ENCODE data around the gene PPIL4.

Gene PPIL4

DNA sequence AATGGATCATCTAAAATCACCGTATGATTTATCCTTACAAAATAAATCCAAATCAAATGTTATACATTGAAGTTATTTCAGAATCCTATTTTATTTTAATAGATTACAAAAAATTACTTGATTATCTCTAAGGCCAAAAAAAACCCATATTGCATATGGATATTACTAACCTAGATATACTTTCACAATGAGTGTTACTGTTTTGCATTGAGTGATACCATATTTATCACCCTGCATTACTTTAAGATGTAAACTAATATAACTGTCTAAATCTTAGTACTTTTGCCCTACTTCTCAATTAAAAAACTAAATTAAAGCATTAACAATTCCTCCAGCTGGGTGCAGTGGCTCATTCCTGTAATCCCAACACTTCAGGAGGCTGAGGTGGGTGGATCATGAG lies 11.1 kb downstream of the PPIL4 start:
- H2AK5ac ChIP-seq (ENCODE audit: low read depth, low read length): no peak overlapping the region
- no peak for DNase-seq (ENCODE audit: low spot score)
- H2BK12ac ChIP-seq (ENCODE audit: low read length): no peak overlapping the region
- H3K4me1 ChIP-seq (ENCODE audit: control insufficient read depth in 2 of 2, insufficient read depth in 1 of 2, low read depth in 1 of 2, low read length in 2 of 2): no peaks in the 10 kb centered on the region
- H3K9ac ChIP-seq (ENCODE audit: low read depth, low read length, poor library complexity): no peak overlapping the region
- no peaks in the 10 kb centered on the region for H3K27me3 ChIP-seq (ENCODE audit: control insufficient read depth in 3 of 3, insufficient read depth in 3 of 3, low read depth in 1 of 3, low read length in 3 of 3)
- H3K36me3 ChIP-seq (replicated peaks in 1 of 2; ENCODE audit: control insufficient read depth in 2 of 2, insufficient read depth in 2 of 2, low read length in 2 of 2): peaks cover 20 to 94% of the 10 kb centered on the region in 2 donors
- H3K23ac ChIP-seq (ENCODE audit: low read depth, low read length, poor library complexity): no peak overlapping the region
- no peak overlapping the region for H3K27ac ChIP-seq (replicated peaks; ENCODE audit: low read length)
- H4K8ac ChIP-seq (ENCODE audit: low read depth, low read length): no peak overlapping the region
- no peak overlapping the region for H2BK15ac ChIP-seq (ENCODE audit: low read length)
- H2BK5ac ChIP-seq (ENCODE audit: low read length): no peak overlapping the region
- H3K79me1 ChIP-seq (ENCODE audit: low read depth, low read length): no peaks in the 10 kb centered on the region
- no peak overlapping the region for H3K14ac ChIP-seq (ENCODE audit: low read length)
- H4K91ac ChIP-seq (ENCODE audit: low read depth, low read length, poor library complexity): no peak overlapping the region
- no CpG with 5 or more reads among the region's 1 CpG for WGBS, 2 donors (ENCODE audit: extremely low coverage in 2 of 2, insufficient read length in 2 of 2, insufficient replicate concordance in 1 of 2)
- H3K9me3 ChIP-seq (replicated peaks in 1 of 2; ENCODE audit: control insufficient read depth in 2 of 2, insufficient read depth in 1 of 2, low read depth in 1 of 2, low read length in 2 of 2): no peaks in the 10 kb centered on the region
- no peak overlapping the region for H3K4ac ChIP-seq (ENCODE audit: low read length)
- H2BK120ac ChIP-seq (ENCODE audit: low read depth, low read length): no peak overlapping the region
- H2AFZ ChIP-seq (ENCODE audit: low read length): no peak overlapping the region
- no peak overlapping the region for H3K18ac ChIP-seq (ENCODE audit: low read length)
- H3K4me3 ChIP-seq (ENCODE audit: low read length in 2 of 2): no peak overlapping the region
- H3K4me2 ChIP-seq (ENCODE audit: insufficient read depth, low read length, poor library complexity, severe bottlenecking): no peak overlapping the region

DNA sequence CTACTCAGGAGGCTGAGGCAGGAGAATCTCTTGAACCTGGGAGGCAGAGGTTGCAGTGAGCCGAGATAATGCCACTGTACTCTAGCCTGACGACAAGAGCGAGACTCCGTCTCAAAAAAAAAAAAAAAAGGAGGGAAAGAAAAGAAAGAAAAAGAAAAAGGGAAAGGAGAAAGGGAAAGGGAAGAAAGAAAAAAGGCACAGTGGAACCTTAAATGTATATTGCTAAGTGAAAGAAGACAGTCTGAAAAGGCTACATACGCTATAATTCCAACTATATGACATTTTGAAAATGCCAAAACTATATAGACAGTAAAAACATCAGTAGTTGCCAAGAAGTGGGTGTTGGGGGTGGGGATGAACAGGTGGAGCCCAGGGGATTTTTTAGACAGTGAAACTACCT lies 16.2 kb downstream of the PPIL4 start:
- Histone ChIP-seq H3K4me2 (ENCODE audit: insufficient read depth, low read length, poor library complexity, severe bottlenecking) (no peak overlapping the region), H4K91ac (ENCODE audit: low read depth, low read length, poor library complexity) (no peak overlapping the region), H3K9me3 (replicated peaks in 1 of 2; ENCODE audit: control insufficient read depth in 2 of 2, insufficient read depth in 1 of 2, low read depth in 1 of 2, low read length in 2 of 2) (no peaks in the 10 kb centered on the region), H2BK5ac (ENCODE audit: low read length) (no peak overlapping the region), H3K36me3 (replicated peaks in 1 of 2; ENCODE audit: control insufficient read depth in 2 of 2, insufficient read depth in 2 of 2, low read length in 2 of 2) (peaks cover 11 to 97% of the 10 kb centered on the region in 2 donors), H4K8ac (ENCODE audit: low read depth, low read length) (no peak overlapping the region), H3K18ac (ENCODE audit: low read length) (no peak overlapping the region), H2BK120ac (ENCODE audit: low read depth, low read length) (no peak overlapping the region), H3K4ac (ENCODE audit: low read length) (no peak overlapping the region), H3K9ac (ENCODE audit: low read depth, low read length, poor library complexity) (no peak overlapping the region), H3K4me3 (ENCODE audit: low read length in 2 of 2) (no peak overlapping the region), H3K14ac (ENCODE audit: low read length) (no peak overlapping the region), H3K79me1 (ENCODE audit: low read depth, low read length) (peaks cover 1% of the 10 kb centered on the region), H3K4me1 (ENCODE audit: control insufficient read depth in 2 of 2, insufficient read depth in 1 of 2, low read depth in 1 of 2, low read length in 2 of 2) (no peaks in the 10 kb centered on the region), H3K27me3 (ENCODE audit: control insufficient read depth in 3 of 3, insufficient read depth in 3 of 3, low read depth in 1 of 3, low read length in 3 of 3) (no peaks in the 10 kb centered on the region), H3K27ac (replicated peaks; ENCODE audit: low read length) (no peak overlapping the region), H2AK5ac (ENCODE audit: low read depth, low read length) (no peak overlapping the region), H2AFZ (ENCODE audit: low read length) (no peak overlapping the region), H3K23ac (ENCODE audit: low read depth, low read length, poor library complexity) (no peak overlapping the region), H2BK12ac (ENCODE audit: low read length) (no peak overlapping the region), H2BK15ac (ENCODE audit: low read length) (no peak overlapping the region)
- no peak for DNase-seq (ENCODE audit: low spot score)
- no CpG with 5 or more reads among the region's 5 CpGs for WGBS, 2 donors (ENCODE audit: extremely low coverage in 2 of 2, insufficient read length in 2 of 2, insufficient replicate concordance in 1 of 2)

DNA sequence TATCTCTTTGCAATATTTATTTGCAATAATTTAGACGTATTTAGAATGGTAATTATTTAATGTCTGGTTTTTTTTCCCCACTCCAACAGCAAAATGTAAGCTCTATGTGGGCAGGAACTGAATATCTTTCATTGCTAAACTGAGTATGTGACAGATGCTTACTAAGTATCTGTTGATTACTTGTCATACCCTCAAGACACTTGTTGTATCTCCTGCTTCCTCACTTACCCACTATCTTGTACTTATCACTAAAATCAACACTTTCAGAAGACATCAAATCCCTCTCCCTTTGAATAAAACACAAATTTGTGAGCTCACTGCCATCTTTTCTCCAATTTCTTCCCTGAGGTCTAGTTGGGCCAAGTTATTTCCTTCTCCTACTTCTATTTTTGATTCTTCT lies 30.3 kb downstream of the PPIL4 start:
- Histone ChIP-seq H4K8ac (ENCODE audit: low read depth, low read length) (no peak overlapping the region), H2BK12ac (ENCODE audit: low read length) (no peak overlapping the region), H3K18ac (ENCODE audit: low read length) (no peak overlapping the region), H3K9me3 (replicated peaks in 1 of 2; ENCODE audit: control insufficient read depth in 2 of 2, insufficient read depth in 1 of 2, low read depth in 1 of 2, low read length in 2 of 2) (no peaks in the 10 kb centered on the region), H3K4ac (ENCODE audit: low read length) (no peak overlapping the region), H3K23ac (ENCODE audit: low read depth, low read length, poor library complexity) (no peak overlapping the region), H3K9ac (ENCODE audit: low read depth, low read length, poor library complexity) (no peak overlapping the region), H2BK15ac (ENCODE audit: low read length) (no peak overlapping the region), H3K14ac (ENCODE audit: low read length) (no peak overlapping the region), H2AK5ac (ENCODE audit: low read depth, low read length) (no peak overlapping the region), H3K36me3 (replicated peaks in 1 of 2; ENCODE audit: control insufficient read depth in 2 of 2, insufficient read depth in 2 of 2, low read length in 2 of 2) (peaks cover 3 to 87% of the 10 kb centered on the region in 2 donors), H2BK5ac (ENCODE audit: low read length) (no peak overlapping the region), H2BK120ac (ENCODE audit: low read depth, low read length) (no peak overlapping the region), H3K27me3 (ENCODE audit: control insufficient read depth in 3 of 3, insufficient read depth in 3 of 3, low read depth in 1 of 3, low read length in 3 of 3) (no peaks in the 10 kb centered on the region), H3K79me1 (ENCODE audit: low read depth, low read length) (no peaks in the 10 kb centered on the region), H3K4me2 (ENCODE audit: insufficient read depth, low read length, poor library complexity, severe bottlenecking) (no peak overlapping the region), H3K4me1 (ENCODE audit: control insufficient read depth in 2 of 2, insufficient read depth in 1 of 2, low read depth in 1 of 2, low read length in 2 of 2) (no peaks in the 10 kb centered on the region), H3K27ac (replicated peaks; ENCODE audit: low read length) (no peak overlapping the region), H2AFZ (ENCODE audit: low read length) (no peak overlapping the region), H3K4me3 (ENCODE audit: low read length in 2 of 2) (no peak overlapping the region), H4K91ac (ENCODE audit: low read depth, low read length, poor library complexity) (no peak overlapping the region)
- WGBS, 2 donors (ENCODE audit: extremely low coverage in 2 of 2, insufficient read length in 2 of 2, insufficient replicate concordance in 1 of 2): no CpG with 5 or more reads among the region's 1 CpG
- DNase-seq (ENCODE audit: low spot score): no peak

DNA sequence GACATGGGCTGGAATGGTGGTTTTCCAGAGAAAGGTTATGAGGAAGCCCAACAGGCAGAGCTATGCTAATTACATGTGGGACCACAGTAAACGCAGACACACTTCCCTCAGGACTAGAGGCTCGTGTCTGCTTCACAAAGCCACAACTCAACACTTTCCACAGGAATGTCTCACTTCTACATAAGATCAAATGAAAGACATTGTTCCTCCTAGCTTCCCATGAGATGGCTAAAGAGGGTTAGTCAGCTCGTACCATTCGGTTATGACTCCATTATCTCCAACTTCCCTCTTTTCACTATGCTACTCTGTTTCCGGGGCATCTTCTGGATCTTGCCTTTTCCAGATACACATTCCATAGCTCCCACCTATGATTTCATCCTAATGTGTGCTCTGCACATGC lies 31.9 kb downstream of the PPIL4 start:
- H3K79me1 ChIP-seq (ENCODE audit: low read depth, low read length): no peaks in the 10 kb centered on the region
- H3K27ac ChIP-seq (replicated peaks; ENCODE audit: low read length): no peak overlapping the region
- WGBS, 2 donors (ENCODE audit: extremely low coverage in 2 of 2, insufficient read length in 2 of 2, insufficient replicate concordance in 1 of 2): no CpG with 5 or more reads among the region's 5 CpGs
- peaks cover 3 to 85% of the 10 kb centered on the region in 2 donors for H3K36me3 ChIP-seq (replicated peaks in 1 of 2; ENCODE audit: control insufficient read depth in 2 of 2, insufficient read depth in 2 of 2, low read length in 2 of 2)
- H3K18ac ChIP-seq (ENCODE audit: low read length): no peak overlapping the region
- no peaks in the 10 kb centered on the region for H3K27me3 ChIP-seq (ENCODE audit: control insufficient read depth in 3 of 3, insufficient read depth in 3 of 3, low read depth in 1 of 3, low read length in 3 of 3)
- no peak overlapping the region for H4K91ac ChIP-seq (ENCODE audit: low read depth, low read length, poor library complexity)
- no peak overlapping the region for H3K9ac ChIP-seq (ENCODE audit: low read depth, low read length, poor library complexity)
- H2BK120ac ChIP-seq (ENCODE audit: low read depth, low read length): no peak overlapping the region
- H3K4me3 ChIP-seq (ENCODE audit: low read length in 2 of 2): no peak overlapping the region
- no peak overlapping the region for H2BK12ac ChIP-seq (ENCODE audit: low read length)
- no peak overlapping the region for H3K4me2 ChIP-seq (ENCODE audit: insufficient read depth, low read length, poor library complexity, severe bottlenecking)
- H2BK5ac ChIP-seq (ENCODE audit: low read length): no peak overlapping the region
- no peak overlapping the region for H4K8ac ChIP-seq (ENCODE audit: low read depth, low read length)
- H2AK5ac ChIP-seq (ENCODE audit: low read depth, low read length): no peak overlapping the region
- no peak for DNase-seq (ENCODE audit: low spot score)
- H3K14ac ChIP-seq (ENCODE audit: low read length): no peak overlapping the region
- no peaks in the 10 kb centered on the region for H3K4me1 ChIP-seq (ENCODE audit: control insufficient read depth in 2 of 2, insufficient read depth in 1 of 2, low read depth in 1 of 2, low read length in 2 of 2)
- H3K9me3 ChIP-seq (replicated peaks in 1 of 2; ENCODE audit: control insufficient read depth in 2 of 2, insufficient read depth in 1 of 2, low read depth in 1 of 2, low read length in 2 of 2): no peaks in the 10 kb centered on the region
- no peak overlapping the region for H3K23ac ChIP-seq (ENCODE audit: low read depth, low read length, poor library complexity)
- no peak overlapping the region for H3K4ac ChIP-seq (ENCODE audit: low read length)
- H2BK15ac ChIP-seq (ENCODE audit: low read length): no peak overlapping the region
- no peak overlapping the region for H2AFZ ChIP-seq (ENCODE audit: low read length)
